SU-DHL-6 (cell line): ENCODE data around the gene MIER2.

Experiments used
- H2AFZ ChIP-seq: fragments of 200-600 bp; sonication (generic); 2 replicates; pipeline ENCODE4 v1.6.1; 2014; ENCODE audit warnings: low read depth, mild to moderate bottlenecking, moderate library complexity, mixed read lengths, antibody characterized with exemption, low read length; ENCODE audit not compliant: severe bottlenecking
- H3F3A ChIP-seq: fragments of 200-600 bp; shearing (Covaris generic); 2 replicates; pipeline ENCODE4 v1.6.0; 2016; ENCODE audit warnings: antibody characterized with exemption, mild to moderate bottlenecking; ENCODE audit not compliant: insufficient read depth
- H3K27ac ChIP-seq: fragments of 200-600 bp; sonication (generic); 2 replicates; pipeline ENCODE4 v1.5.1; 2016; ENCODE audit warnings: low read depth, mild to moderate bottlenecking, low read length, moderate library complexity, mixed read lengths
- H3K27me3 ChIP-seq: fragments of 200-600 bp; sonication (generic), shearing (Covaris generic); 2 replicates; pipeline ENCODE4 v1.6.0; 2014; ENCODE audit warnings: mild to moderate bottlenecking, low read length
- H3K36me3 ChIP-seq: fragments of 200-600 bp; sonication (generic); 2 replicates; pipeline ENCODE4 v1.6.1; 2014; ENCODE audit warnings: mild to moderate bottlenecking, low read length, mixed read lengths
- H3K4me2 ChIP-seq: fragments of 300-600, 200-600 bp; shearing (Covaris generic), sonication (generic); 2 replicates; pipeline ENCODE4 v1.6.0; 2014; ENCODE audit warnings: low read length, low read depth, mild to moderate bottlenecking; ENCODE audit not compliant: poor library complexity, severe bottlenecking
- H3K4me3 ChIP-seq: fragments of 200-600 bp; sonication (generic); 2 replicates; pipeline ENCODE4 v1.5.1; 2014; ENCODE audit warnings: antibody characterized with exemption, low read length, mild to moderate bottlenecking, mixed read lengths; ENCODE audit not compliant: insufficient read depth, poor library complexity, severe bottlenecking
- H3K79me2 ChIP-seq: fragments of 200-600 bp; sonication (generic); 2 replicates; pipeline ENCODE4 v1.6.1; 2014; ENCODE audit warnings: mild to moderate bottlenecking, low read length, moderate library complexity; ENCODE audit not compliant: insufficient read depth
- H3K9ac ChIP-seq: fragments of 200-600 bp; sonication (generic); 2 replicates; pipeline ENCODE4 v1.7.0; 2014; ENCODE audit warnings: mild to moderate bottlenecking, low read length
- H3K9me2 ChIP-seq: fragments of 200-600 bp; sonication (generic); replicated peaks from 2 replicates; pipeline ENCODE4 v1.6.1; 2014; ENCODE audit warnings: low read length; ENCODE audit not compliant: insufficient read depth
- H3K9me3 ChIP-seq: fragments of 200-600 bp; sonication (generic); 2 replicates; pipeline ENCODE4 v1.6.1; 2014; ENCODE audit warnings: low read length, mixed read lengths; ENCODE audit not compliant: insufficient read depth
- H4K20me1 ChIP-seq: fragments of 200-600 bp; sonication (generic); 2 replicates; pipeline ENCODE4 v1.6.1; 2014; ENCODE audit warnings: low read depth, mild to moderate bottlenecking, antibody characterized with exemption, low read length, moderate library complexity, mixed read lengths
- EZH2phosphoT487 ChIP-seq: fragments of 200-600 bp; sonication (generic), shearing (Covaris generic); conservative IDR thresholded peaks from 2 replicates; pipeline ENCODE4 v1.6.1; 2018; ENCODE audit warnings: mild to moderate bottlenecking, antibody characterized with exemption, low read length, moderate library complexity, mixed read lengths
- TF ChIP-seq, protein P1 (sequence below): fragments of 200-600 bp; sonication (generic); IDR thresholded peaks from one replicate; pipeline ENCODE4 v1.5.1; 2017; ENCODE audit warnings: antibody characterized with exemption, mild to moderate bottlenecking, low read length, moderate library complexity; ENCODE audit not compliant: insufficient read depth, poor library complexity, severe bottlenecking

Gene MIER2

DNA sequence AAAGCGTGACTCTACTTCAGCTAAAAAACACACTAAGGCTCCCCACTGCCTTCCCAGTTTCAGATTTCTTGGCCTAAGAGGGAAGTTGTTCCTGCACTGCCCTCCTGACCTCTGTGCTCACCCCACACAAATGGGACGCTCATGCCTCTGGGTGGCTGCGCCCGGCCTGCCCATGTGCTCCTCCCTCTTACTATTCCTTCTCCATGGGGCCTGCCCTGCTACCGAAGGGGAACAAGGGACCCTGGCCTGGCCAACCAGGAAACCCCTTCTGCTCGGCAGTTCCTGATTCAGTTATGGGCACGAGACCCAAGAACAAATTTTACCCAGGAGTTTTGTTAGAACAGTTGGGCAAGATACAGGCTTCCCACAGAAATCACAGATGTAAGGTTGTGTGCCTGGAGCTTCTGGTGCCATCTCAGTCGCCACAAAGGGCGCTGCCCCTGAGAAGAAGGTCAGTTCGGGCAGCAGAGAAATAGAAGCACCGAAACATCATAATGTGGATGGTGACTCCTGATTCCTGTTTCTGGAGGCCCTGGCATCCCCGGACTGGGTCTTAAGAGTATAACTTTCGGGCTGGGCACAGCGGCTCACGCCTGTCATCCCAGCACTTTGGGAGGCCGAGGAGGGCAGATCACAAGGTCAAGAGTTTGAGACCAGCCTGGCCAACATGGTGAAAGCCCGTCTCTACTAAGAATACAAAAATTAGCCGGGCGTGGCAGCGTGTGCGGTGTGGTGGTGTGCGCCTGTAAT lies 47.9 kb downstream of the MIER2 start:
- no peak overlapping the region for H3K27ac ChIP-seq
- H3K4me2 ChIP-seq: no peak overlapping the region
- H3K4me3 ChIP-seq: no peak overlapping the region
- H2AFZ ChIP-seq: no peak overlapping the region
- H3F3A ChIP-seq: no peaks in the 10 kb centered on the region
- TF ChIP-seq, protein P1, sequence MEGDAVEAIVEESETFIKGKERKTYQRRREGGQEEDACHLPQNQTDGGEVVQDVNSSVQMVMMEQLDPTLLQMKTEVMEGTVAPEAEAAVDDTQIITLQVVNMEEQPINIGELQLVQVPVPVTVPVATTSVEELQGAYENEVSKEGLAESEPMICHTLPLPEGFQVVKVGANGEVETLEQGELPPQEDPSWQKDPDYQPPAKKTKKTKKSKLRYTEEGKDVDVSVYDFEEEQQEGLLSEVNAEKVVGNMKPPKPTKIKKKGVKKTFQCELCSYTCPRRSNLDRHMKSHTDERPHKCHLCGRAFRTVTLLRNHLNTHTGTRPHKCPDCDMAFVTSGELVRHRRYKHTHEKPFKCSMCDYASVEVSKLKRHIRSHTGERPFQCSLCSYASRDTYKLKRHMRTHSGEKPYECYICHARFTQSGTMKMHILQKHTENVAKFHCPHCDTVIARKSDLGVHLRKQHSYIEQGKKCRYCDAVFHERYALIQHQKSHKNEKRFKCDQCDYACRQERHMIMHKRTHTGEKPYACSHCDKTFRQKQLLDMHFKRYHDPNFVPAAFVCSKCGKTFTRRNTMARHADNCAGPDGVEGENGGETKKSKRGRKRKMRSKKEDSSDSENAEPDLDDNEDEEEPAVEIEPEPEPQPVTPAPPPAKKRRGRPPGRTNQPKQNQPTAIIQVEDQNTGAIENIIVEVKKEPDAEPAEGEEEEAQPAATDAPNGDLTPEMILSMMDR: no peak
- TF ChIP-seq EZH2phosphoT487: no peak
- no peak overlapping the region for H3K9ac ChIP-seq
- H3K79me2 ChIP-seq: no peaks in the 10 kb centered on the region
- no peaks in the 10 kb centered on the region for H3K27me3 ChIP-seq
- no peaks in the 10 kb centered on the region for H3K36me3 ChIP-seq
- no peaks in the 10 kb centered on the region for H3K9me3 ChIP-seq
- no peaks in the 10 kb centered on the region for H3K9me2 ChIP-seq
- H4K20me1 ChIP-seq: no peaks in the 10 kb centered on the region; the same call in 1 of the 2 replicates

DNA sequence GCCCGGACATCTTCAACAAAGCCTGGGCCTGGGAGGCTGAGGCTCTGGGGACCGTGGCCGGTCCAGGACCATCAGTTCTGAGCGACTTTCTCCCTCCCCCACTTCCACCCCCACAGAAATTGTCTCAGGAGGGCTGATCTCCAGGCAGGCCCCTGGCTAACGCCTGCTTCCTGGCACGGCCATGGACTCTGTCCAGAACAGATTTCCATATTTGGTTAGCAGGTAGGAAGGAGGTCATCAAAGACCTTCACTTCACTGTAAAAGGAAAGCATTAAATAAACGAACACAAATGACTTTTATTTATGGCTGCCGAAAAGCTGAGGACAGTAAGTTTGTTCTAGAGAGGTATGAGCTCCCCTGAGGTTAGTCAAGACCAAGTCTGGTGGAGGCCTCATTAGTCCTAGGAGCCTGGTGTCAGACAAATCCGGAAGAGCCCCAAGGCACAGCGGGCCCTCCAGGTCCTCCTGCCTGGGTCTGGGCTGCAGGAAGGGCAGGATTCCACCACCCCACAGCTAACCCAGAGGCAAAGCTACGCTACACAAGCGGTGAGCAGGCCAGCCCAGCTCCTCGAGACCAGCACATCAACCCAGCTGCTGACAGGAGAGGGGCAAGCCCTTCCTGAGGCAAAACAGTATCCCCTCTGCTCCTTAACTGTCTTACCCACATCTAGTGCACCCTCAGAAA lies 48.8 kb downstream of the MIER2 start:
- H3K4me2 ChIP-seq: no peak overlapping the region
- no peak for TF ChIP-seq EZH2phosphoT487
- TF ChIP-seq, protein P1: no peak
- H3K36me3 ChIP-seq: no peaks in the 10 kb centered on the region
- no peaks in the 10 kb centered on the region; the same call in 1 of the 2 replicates for H4K20me1 ChIP-seq
- H3K9me2 ChIP-seq: no peaks in the 10 kb centered on the region
- no peak overlapping the region for H3K9ac ChIP-seq
- H3K27me3 ChIP-seq: no peaks in the 10 kb centered on the region
- no peaks in the 10 kb centered on the region for H3F3A ChIP-seq
- no peaks in the 10 kb centered on the region for H3K9me3 ChIP-seq
- H3K79me2 ChIP-seq: no peaks in the 10 kb centered on the region
- no peak overlapping the region for H2AFZ ChIP-seq
- no peak overlapping the region for H3K27ac ChIP-seq
- no peak overlapping the region for H3K4me3 ChIP-seq

DNA sequence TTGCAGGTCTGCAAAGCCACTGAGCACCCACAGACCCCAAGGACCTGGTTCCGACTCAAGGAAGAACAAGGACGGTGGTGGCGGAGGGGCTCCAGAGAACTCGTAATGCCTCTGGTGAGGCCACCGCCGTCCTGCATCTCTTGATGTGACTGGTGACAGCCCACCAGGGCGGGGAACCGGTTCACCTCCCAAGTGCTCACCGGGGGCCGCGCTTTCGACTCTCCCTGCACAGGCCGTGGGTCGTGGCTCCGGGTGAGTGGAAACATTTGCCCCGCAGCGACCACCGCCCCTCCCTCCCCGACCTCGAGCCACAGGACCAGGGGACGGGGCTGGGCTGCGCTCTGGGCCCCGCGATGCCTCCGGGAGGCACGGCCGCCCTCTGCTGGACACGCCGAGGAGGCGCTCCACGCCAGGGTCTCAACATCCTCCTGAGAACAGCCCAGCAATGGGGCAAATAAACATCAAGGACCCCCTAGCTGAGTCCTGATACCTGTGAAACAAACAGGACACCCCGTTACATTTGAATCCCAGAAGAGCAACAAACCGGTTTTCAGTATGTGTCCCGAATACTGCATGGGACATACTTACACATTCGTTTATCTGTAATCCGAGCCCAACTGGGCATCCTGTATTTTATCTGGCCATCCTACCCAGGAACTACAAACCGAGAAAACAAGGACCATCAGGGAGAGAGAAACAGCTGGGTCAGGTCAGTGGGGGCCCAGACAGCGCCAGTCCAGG lies 49.5 kb downstream of the MIER2 start:
- Histone ChIP-seq H3F3A (no peaks in the 10 kb centered on the region), H2AFZ (no peak overlapping the region), H3K4me3 (no peak overlapping the region), H3K9me2 (no peaks in the 10 kb centered on the region), H3K36me3 (no peaks in the 10 kb centered on the region), H3K79me2 (no peaks in the 10 kb centered on the region), H4K20me1 (no peaks in the 10 kb centered on the region; the same call in 1 of the 2 replicates), H3K27me3 (no peaks in the 10 kb centered on the region), H3K27ac (no peak overlapping the region), H3K9me3 (no peaks in the 10 kb centered on the region), H3K9ac (no peak overlapping the region), H3K4me2 (no peak overlapping the region)
- TF ChIP-seq, protein P1: peak; percentile 62
- TF ChIP-seq EZH2phosphoT487: no peak
